22Rv1 (cell line): Measurements from ENCODE around the gene CUX1.

ENCODE experiments used
- CTCF ChIP-seq: fragments of 450-650 bp; IDR thresholded peaks from 2 replicates; pipeline ENCODE4 v1.5.1; 2017; ENCODE audit warnings: mild to moderate bottlenecking
- ZFX ChIP-seq: fragments of 450-650 bp; IDR thresholded peaks from 2 replicates; pipeline ENCODE4 v1.6.1; 2017; ENCODE audit warnings: antibody characterized with exemption, borderline replicate concordance

- TF ChIP-seq CTCF = no peak
- TF ChIP-seq ZFX = no peak
These were observed 478.7 kb downstream of the CUX1 start for GRCh38 chr7:102296179-102296438.
